ENCODE results near the gene ZNF224.

DNA sequence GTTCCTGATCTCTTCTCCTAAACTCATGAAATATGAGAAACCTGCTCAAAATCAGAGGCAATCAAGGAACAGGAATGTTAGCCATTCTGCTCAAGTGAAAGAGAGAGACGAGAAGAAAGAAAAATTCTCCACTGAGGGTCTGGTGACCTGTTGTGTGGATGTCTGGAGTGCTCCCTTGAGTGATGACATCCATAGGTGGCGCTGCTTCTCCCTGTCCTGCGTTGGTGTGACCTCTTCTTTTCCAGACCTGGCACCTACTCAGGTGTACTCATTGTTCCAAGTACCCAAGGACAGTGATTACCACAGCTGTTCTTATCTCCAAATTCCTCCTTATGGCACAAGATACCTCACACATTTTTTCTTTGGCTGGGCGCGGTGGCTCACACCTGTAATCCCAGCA, 38.3 kb upstream of the ZNF224 start:
- TF ChIP-seq PHF21A (CRISPR knock-in tag; IDR thresholded peaks at IDR 0.05), result no peak
- TF ChIP-seq, protein P1, sequence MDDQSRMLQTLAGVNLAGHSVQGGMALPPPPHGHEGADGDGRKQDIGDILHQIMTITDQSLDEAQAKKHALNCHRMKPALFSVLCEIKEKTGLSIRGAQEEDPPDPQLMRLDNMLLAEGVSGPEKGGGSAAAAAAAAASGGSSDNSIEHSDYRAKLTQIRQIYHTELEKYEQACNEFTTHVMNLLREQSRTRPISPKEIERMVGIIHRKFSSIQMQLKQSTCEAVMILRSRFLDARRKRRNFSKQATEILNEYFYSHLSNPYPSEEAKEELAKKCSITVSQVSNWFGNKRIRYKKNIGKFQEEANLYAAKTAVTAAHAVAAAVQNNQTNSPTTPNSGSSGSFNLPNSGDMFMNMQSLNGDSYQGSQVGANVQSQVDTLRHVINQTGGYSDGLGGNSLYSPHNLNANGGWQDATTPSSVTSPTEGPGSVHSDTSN (CRISPR knock-in tag; IDR thresholded peaks at IDR 0.05; ENCODE audit: borderline replicate concordance), result no peak
- TF ChIP-seq, protein P2, sequence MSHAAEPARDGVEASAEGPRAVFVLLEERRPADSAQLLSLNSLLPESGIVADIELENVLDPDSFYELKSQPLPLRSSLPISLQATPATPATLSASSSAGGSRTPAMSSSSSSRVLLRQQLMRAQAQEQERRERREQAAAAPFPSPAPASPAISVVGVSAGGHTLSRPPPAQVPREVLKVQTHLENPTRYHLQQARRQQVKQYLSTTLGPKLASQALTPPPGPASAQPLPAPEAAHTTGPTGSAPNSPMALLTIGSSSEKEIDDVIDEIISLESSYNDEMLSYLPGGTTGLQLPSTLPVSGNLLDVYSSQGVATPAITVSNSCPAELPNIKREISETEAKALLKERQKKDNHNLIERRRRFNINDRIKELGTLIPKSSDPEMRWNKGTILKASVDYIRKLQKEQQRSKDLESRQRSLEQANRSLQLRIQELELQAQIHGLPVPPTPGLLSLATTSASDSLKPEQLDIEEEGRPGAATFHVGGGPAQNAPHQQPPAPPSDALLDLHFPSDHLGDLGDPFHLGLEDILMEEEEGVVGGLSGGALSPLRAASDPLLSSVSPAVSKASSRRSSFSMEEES (CRISPR knock-in tag; IDR thresholded peaks at IDR 0.05), result no peak
- no peak for TF ChIP-seq MXI1 (IDR thresholded peaks at IDR 0.05; ENCODE audit: borderline replicate concordance, low read depth, low read length)
- TF ChIP-seq, protein P3, sequence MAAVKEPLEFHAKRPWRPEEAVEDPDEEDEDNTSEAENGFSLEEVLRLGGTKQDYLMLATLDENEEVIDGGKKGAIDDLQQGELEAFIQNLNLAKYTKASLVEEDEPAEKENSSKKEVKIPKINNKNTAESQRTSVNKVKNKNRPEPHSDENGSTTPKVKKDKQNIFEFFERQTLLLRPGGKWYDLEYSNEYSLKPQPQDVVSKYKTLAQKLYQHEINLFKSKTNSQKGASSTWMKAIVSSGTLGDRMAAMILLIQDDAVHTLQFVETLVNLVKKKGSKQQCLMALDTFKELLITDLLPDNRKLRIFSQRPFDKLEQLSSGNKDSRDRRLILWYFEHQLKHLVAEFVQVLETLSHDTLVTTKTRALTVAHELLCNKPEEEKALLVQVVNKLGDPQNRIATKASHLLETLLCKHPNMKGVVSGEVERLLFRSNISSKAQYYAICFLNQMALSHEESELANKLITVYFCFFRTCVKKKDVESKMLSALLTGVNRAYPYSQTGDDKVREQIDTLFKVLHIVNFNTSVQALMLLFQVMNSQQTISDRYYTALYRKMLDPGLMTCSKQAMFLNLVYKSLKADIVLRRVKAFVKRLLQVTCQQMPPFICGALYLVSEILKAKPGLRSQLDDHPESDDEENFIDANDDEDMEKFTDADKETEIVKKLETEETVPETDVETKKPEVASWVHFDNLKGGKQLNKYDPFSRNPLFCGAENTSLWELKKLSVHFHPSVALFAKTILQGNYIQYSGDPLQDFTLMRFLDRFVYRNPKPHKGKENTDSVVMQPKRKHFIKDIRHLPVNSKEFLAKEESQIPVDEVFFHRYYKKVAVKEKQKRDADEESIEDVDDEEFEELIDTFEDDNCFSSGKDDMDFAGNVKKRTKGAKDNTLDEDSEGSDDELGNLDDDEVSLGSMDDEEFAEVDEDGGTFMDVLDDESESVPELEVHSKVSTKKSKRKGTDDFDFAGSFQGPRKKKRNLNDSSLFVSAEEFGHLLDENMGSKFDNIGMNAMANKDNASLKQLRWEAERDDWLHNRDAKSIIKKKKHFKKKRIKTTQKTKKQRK (IDR thresholded peaks at IDR 0.05; ENCODE audit: low read length), result no peak
- no peak for TF ChIP-seq BRCA1 (CRISPR knock-in tag; IDR thresholded peaks at IDR 0.05)

Measured in HepG2 (cell line).